Stimulated activated CD8-positive, alpha-beta memory T cell treated with anti-CD3 and anti-CD28 coated beads, Interleukin-12 subunit alpha, Interleukin-12 subunit beta, amount 100 ng/mL, for 1 hour (primary cell): ENCODE measurements around the gene PTPN4.
"Not testable (repeated sequence)": the region's sequence is repeated elsewhere in the genome, so short reads cannot be mapped to it uniquely, and the experiment has no call there.

ENCODE experiments used
- DNase-seq: peaks from one replicate; pipeline ENCODE4 v3.0.0-alpha.2; 2020; ENCODE audit warnings: low read depth

Gene PTPN4

GRCh38 chr2:119940856-119941255 is 181.1 kb downstream of the PTPN4 start:
- DNase-seq = no peak

DNA sequence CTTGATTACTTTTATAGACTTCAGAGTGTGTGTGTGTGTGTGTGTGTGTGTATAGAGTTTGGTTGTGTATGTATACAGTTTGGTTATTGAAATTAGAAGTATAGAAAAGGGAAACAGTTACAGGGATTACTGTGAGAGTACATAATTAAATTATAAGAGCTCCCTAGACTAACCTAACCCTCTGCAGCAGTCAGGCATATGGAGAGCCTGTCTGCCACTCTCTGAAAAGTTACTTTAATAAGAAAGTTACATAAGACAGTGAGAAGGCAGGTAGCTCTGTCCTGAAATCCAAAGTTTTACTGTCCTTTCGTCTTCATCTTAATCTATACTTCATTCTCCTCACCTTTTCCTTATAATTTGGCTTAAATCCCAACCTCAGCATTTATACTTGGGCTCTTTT is 181.7 kb downstream of the PTPN4 start:
- DNase-seq = no peak

DNA sequence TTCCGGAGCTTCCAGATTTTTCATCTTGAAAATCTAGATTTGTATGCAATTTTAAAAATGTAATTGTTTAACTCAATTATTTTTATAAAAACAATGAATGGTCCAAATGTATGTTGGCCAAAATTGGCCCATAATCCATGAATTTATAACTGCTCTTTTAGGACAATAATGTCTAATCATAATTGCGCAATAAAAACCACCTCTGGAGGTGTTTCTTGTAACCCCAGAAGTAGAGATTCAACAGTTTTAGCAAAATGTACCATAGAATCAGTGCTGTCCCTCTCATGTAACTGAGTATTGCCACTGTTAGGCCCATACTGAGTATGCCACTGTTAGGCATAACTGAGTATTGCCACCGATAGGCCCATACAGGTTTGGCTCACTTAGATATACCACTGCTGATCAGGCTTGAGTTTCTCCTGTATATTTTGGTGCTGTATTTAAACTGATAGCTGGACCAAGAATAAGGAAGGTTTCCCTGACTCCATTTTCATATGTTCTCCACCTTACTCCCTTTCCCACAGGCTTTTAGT is 182.3 kb downstream of the PTPN4 start:
- no peak for DNase-seq

DNA sequence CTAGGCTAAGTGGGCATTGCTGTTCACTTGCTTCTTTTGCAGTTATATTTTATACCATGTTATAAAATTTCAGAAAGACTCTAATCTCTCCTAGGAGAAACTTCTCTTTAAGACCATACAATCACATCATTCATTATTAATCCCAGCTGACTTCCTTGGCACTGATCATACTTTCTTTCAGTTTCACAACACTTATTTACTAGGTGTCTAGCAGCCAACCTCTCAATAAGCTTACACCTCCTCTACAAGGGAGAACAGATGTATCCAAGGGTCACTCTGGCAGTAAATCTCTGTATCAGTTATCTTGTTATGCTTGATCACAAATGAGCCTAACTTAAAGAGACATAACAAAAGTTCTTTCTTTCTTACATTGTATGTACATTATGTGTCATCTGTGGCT is 183.3 kb downstream of the PTPN4 start:
- DNase-seq = no peak

- no peak for DNase-seq
Observed at GRCh38 chr2:119947535-119947934, 187.8 kb downstream of the PTPN4 start.

- no peak for DNase-seq
Observed at GRCh38 chr2:119950966-119951365, 191.2 kb downstream of the PTPN4 start.

DNA sequence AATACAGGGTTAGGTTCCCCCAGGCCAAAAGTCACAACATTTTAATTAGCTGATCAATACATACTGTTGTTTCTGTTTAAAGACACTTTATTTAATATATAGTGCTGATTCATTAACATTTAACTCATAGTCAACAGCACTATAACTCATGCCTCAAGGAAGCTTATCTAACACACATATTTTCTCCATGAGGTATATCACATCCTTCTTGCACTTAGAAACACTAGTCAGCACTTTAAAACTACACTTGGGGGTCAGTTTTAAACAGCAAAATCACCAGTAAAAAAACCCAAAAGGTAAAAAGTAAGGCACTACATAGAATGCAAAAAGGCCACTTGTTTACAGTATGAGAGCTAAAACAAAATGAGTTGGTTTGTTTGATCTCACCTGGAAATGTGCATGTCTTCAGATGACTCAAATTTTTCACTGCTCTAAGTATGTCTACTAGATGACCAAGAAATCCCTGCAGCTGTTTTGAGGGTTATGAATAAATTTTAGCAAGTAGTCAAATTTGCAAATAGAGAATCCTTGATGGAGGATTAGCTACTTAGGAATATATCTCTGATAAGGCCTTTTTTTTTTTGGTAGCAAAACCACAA is 199.0 kb downstream of the PTPN4 start:
- DNase-seq = no peak

DNA sequence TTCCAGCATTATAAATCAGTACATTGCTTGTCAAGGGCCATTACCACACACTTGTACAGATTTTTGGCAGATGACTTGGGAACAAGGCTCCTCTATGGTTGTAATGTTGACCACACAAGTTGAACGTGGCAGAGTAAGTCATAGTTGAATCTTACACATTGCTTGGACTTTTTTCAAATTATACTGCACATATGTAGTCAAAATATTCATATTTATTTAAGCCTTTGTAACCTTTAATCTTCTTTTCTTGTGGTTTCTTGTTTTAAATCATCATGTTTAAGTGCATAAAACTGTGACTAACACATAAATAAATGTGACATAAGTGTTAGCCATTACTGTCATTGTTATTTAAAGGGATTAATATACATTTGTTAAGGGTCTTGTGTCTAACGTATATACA is 201.1 kb downstream of the PTPN4 start:
- DNase-seq = no peak

DNA sequence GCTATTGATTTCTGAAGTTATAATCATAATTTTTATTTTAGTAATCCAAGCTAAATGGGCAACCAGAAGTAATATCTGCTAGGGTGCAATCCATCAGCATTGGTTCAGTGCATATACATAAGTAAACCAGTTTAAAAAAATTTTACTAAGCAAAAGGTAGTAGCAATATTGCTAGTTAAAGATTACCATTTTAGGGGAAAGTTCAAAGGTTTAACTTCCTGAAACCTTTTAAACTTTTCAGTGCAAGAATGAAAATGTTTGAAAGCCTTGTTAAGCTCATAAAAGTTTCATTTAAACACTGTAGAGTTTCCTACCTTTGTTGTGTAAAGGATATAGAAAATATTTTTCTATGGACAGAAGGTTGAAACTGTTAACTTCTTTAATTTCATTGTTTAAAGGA is 222.2 kb downstream of the PTPN4 start:
- DNase-seq = no peak

GRCh38 chr2:119982506-119982905 is 222.8 kb downstream of the PTPN4 start:
- DNase-seq = no peak

- DNase-seq = no peak
Observed at GRCh38 chr2:119983108-119983507, 223.4 kb downstream of the PTPN4 start.

DNA sequence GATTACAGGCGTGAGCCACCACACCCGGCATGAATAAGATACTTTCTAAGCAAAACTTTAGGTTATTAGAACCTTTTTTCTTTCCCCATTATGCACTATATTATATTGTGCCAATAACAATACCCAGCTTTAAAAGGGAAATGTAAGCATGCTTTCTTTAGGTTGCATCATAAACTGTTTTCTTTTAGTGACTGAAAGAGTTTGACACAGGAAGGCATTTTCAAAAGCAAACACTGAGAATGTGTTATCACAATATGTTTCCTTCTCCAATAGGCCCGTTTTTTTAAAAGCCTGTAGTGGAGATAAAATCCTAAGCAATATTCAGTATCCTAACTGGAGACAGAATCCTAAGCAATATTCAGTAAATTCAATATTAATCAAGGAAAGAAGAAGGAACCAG is 236.4 kb downstream of the PTPN4 start:
- no peak for DNase-seq

- not testable (repeated sequence) for DNase-seq
Observed at GRCh38 chr2:119996896-119997891, 237.5 kb downstream of the PTPN4 start.

GRCh38 chr2:120001471-120001870 is 241.7 kb downstream of the PTPN4 start:
- no peak for DNase-seq

- DNase-seq = no peak
Observed at GRCh38 chr2:120004254-120004653, 244.5 kb downstream of the PTPN4 start.

GRCh38 chr2:120005834-120006521 is 246.3 kb downstream of the PTPN4 start:
- DNase-seq = no peak

GRCh38 chr2:120007851-120008250 is 248.1 kb downstream of the PTPN4 start:
- no peak for DNase-seq

DNA sequence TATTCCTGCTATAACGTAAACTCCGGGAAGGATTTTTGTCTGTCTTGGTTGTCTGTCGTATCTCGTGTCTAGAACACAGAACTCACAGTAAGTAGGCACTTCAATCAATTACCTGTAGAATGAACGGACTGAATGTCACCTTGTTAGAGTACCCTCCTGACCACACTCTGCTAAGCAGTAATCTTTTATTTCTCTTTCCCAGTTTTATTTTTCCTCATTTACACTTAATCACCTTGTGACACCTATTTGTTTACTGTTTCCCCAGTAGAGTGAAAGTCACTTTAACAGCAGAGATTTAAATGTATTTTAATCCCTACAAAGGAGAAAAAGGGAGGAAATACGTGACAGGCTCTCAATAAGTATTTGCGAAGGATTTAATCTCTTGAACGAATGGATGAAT is 252.6 kb downstream of the PTPN4 start:
- no peak for DNase-seq

- DNase-seq = peak; percentile 65
Observed at GRCh38 chr2:120012771-120013596, 253.3 kb downstream of the PTPN4 start, which contains the start of gene EPB41L5. EPB41L5 (plus strand) TSS chr2:120013077; CDS start chr2:120019085, 6,008 bp downstream.

DNA sequence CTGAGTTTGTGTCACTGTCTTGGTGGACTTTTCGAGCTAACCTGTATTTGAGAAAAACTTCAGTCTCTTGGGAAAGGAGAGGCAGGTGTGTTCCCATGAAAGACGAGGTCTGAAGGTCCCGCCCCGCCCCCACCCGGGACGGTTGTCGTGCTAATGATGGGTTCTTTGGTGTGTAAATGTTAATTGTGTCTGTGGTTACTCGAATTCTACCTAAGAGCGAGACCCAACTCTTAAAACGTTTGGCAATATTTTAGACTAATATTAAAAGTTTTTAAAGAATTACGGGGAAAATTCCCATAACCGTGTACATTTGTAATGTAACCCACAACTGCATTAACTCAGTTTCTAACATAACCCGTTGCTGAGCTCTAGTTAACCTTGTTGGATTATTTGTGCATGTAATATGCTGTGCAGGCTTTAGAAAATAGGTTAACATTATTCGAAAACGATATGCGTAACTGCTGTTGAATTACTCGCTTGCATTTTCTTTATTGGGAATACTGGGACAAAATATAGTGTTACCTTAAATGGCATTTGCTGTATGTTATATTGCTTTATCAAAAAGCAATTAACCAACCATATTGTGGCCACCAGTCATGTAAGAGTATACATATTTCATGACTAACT is 254.0 kb downstream of the PTPN4 start:
- DNase-seq = no peak
